Activated T-cell treated with anti-CD3 and anti-CD28 coated beads for 24 hours (primary cell): Measurements from ENCODE around the gene CTAGE15.
"Not testable (repeated sequence)": the region's sequence is repeated elsewhere in the genome, so short reads cannot be mapped to it uniquely, and the experiment has no call there.

Experiments
- DNase-seq: peaks from one replicate; pipeline ENCODE4 v3.0.0-alpha.2; 2020; ENCODE audit warnings: low read depth

The CTAGE15 gene

GRCh38 chr7:143622130-143622529, 50.5 kb downstream of the CTAGE15 start:
- DNase-seq = not testable (repeated sequence)
